NCI-H1105 treated with DMSO at 0.1 percent for 48 hours (cell line): ENCODE data around the gene UBE2M.

ENCODE experiments used
- DNase-seq: peaks from one replicate; lab custom pipeline; 2025; lab: John Stamatoyannopoulos, UW

Gene UBE2M

DNA sequence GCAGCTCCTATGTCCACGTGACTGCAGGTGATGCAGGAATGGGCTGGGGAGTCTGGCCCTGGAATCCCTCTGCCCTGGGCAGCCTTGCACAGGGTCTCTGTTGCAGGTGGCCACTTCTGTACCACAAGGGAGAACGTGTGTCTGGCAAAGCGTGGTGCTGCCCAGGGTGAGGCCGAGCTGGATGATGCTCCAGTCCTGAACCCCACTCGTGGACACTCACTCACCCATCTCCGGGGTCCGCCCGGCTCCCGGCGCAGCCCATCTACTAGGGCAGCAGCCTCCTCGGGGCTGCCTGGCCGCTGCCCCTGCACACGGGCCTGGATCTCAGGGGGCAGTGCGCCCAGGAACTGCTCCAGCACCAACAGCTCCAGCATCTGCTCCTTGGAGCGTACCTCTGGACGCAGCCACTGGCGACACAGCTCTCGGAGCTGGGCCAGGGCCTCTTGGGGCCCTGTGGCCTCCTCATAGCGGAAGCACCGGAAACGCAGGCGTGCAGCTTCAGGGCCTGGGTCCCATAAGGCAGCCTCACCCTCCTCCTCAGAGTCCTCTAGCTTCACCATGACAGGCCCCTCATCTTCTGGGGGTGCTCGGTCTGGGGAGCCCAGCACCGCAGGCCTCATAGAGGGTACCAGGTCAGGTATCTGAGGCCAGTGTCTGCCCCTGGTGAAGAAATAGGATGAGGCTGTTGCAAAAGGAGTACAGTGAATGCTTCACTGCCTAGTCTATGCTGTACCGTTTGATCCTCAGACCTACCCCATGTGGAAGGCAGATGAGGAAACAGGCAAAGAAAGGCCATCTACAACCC, 12.6 kb upstream of the UBE2M start:
- DNase-seq, result no peak

DNA sequence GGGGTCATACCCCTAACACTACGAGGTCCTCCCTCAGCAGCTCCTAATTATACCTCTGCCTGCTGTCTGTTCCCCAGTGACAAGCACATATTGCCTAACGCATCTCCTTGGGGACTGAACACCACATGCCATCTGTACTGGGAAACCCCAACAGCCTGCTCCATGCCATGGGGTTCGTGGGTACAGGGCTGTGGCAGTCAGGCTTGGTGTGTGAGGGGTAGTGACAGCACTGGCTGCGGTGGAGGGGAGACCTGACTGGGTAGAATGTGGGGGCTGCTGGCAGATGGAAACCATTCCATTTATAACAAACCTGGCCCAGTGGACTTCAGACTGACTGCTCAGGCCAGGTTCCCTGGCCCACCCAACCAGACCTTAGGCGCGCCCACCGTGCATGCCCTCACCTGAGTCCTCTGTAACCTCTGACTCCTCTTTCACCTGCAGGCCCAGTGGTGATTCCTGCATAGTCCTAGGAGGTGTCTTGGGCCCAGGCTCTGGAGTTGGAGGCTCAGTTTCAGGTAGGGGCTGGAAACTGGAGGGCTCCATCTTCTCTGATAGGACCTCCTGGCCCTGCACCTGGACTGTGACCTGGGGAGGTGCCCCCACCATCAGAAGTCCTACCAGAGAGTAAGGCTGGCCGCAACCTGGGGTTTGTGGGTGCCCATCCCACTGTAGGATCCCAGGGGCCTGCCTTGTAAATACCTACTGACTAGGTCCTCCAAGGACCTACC, 11.7 kb upstream of the UBE2M start:
- DNase-seq, result no peak

DNA sequence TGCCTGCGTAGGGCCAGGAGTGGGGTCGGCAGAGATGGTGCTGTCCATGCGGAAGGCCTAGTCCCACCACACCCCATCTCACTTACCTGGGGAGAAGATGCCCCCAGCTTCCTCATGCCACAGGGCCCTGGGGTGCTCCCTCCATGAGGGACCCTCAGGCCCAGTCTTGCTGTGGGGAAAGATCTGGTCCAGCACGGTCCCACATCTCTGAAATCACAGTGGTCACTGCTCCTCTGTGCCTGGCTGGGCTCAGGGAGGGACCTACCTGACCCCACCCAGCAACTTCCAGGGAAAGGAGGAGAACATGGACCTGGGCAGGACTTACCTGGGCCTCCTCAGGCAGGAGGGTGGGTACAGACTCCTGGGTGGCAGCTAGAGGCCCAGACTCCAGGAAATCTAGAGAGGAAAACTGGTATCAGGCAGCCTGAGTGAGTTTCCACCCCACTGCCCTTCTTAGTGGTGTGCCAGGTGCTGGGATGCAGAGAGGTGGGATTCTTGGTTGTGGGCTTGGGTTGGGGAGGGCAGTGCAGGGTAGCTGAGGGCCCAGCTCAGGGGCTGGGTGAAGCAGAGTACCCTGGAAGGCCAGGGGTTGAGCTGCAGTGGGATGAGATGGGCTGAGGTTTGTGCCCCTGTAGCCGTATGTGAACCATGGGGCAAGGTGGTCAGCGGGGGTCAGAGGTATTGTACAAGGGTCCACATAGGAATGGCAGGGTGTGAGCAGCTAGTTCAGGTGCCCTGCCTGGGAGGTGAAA, 11.0 kb upstream of the UBE2M start:
- no peak for DNase-seq

DNA sequence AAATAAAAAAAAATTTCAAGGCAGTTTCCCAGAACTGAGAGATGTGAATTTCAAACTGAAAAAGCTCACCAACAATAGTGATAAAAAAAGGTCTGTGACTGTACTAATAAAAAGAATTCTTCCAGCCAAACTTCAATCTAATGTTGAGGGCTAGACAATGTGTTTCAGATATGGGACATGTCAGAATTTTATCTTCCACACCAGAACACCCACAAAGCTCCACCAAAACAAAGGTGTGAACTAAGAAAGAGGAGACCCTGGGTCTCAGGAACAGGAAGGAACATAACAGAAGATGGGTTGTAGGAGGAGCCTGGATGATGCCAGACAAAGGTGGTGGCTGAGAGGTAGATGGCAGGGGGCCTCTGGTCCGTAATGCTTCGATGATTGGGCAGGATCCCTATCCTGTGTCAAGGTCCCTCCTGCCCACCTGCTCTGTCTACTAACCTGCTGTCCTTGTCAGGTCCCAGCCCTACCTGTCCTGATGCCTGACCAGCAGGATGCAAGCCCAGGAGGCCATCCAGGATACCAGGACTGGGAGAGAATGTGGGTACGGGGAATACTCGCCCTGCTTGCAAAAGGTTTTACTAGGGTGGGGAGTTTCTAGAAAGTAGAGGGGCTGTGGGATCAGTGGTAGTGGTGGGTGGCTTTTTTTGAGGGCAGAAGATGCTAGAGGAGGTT, 10.2 kb upstream of the UBE2M start:
- no peak for DNase-seq

DNA sequence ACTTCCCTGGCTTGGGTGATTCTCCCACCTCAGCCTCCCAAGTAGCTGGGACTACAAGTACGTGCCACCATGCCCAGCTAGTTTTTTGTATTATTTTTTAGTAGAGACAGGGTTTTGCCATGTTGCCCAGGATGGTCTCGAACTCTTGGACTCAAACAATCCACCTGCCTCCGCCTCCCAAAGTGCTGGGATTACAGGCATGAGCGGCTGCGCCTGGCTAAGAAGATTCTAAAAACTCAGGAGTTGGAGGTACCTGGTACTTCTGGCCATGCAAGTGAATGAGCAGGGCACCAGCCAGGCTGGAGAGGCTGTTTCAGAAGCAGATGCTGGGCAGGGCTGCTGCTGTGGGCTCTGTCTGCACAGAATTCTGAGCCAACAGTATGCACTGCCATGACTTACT, 8.6 kb upstream of the UBE2M start:
- no peak for DNase-seq

DNA sequence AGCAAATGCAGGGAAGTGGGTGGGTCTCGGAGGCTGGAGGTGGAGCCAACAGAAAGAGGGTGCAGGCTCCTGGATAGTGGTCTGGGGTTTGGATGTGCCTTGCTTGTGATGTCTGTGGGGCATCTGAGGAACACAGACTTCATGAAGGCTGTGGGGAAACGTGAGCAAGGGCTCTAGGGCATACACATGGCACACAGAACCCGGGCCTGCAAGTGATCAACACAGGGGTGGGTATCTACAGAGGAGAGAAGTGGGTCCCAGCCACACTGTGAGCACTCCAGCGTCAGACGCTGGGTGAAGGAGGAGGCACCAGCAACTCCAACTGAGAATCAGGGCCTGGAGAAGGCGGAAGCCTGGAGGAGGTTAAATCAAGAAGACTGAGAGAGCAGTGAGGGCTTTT, 5.4 kb upstream of the UBE2M start:
- no peak for DNase-seq

DNA sequence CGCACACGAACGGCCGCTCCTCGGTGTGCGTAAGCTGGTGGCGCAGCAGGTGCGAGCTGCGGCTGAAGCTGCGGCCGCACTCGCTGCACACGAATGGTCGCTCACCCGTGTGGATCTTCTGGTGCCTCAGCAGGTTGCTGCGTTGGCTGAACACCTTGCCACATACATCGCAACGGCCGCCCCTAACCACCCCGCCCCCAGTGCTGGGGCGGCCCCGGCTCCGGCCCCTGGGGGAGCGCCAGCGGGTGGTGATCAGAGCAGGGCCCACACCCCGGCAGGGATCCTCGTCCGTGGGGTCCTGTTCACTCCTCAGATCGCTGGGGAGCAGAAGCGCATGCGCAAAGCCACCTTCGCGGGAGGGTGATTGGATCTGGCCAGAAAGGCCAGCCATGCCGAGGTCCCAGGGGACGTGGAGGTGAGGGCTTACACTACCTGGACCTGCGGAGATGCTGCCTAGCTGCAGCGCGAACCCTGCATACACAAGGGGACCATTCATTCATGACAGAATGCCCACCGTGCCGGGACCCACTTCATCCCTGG, 4.7 kb upstream of the UBE2M start:
- DNase-seq, result no peak

DNA sequence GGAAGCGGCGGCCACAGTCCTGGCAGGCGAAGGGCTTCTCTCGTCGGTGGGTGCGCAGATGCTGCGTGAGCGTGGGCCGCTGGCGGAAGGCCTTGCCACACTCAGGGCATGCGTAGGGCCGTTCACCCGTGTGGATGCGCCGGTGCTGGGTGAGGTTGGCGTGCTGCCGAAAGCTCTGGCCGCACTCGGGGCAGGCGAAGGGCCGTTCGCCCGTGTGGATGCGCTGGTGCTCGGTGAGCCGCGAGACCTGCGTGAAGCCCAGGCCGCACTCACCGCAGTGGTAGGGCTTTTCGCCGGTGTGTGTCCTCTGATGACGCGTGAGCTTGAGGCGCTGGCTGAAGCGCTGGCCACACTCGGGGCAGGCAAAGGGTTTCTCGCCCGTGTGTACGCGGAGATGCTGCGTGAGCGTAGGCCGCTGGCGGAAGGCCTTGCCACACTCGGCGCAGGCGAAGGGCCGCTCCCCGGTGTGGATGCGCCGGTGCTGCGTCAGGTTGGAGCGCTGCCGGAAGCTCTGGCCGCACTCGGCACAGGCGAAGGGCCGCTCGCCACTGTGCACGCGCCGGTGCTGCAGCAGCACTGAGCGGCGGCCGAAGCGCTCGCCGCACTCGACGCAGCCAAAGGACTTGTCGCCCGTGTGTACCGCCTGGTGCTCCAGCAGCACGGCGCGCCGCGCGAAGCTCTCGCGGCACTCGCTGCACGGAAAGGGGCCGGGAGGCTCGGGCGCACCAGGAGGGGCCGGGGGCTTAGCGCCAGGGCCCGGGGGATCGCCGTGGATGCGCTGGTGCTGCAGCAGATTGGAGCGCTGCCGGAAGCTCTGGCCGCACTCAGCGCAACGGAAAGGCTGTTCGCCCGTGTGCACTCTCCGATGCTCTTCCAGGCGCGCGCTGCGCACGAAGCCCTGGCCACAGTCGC, 4.0 kb upstream of the UBE2M start:
- DNase-seq, result no peak

DNA sequence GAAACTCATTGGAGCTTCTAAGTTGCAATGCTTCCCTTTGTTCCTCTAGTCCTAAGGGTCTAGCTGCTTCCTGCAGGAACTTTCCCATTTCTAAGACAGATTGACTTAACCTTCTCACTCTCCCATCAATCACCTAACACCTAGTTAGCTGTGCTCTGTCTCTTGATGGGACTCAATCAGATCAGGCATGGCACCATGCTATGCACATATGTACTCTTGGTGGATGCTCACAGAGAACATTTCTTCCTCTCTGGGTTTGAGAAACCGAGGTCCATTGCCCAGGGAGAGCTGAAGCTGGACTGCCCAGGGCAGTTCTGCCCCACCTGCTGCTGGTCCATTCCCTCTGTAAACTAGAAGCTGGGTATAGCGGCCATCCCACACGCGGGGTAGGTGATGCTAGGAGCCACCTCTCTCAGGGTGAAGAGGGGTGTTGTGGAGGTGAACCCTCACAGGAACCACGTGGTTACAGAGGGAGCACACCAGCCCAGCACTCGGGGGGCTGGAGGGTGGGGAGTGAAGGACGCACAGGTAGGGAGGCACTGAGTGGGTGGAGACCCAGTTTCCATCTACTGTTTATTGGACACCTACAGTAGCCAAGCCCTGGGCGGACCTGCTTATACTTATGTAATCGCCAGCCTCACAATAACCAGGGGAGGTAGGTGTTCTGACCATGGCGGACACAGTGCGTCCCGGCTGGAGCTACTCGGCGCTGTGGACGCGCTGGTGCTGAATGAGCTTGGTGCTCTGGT, 3.1 kb upstream of the UBE2M start:
- DNase-seq, result no peak

DNA sequence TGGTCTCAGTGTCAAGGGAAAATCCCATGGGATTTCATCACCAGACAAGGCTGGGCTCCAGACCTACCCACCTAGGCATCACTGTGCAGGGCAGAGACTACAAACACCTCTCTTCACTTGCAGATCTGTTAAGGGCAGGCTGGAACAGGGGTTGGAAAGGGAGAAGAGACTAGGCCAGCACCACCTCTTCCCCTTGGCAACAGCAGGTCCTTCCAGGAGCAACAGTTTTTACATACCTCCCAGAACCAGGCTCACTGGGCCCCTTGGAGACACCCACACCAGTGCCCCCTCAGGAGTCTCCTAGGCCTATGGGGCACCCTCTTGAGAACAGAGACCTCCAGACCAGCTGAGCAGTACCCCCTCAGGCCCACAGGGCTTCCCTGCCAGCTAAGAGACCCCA, 2.5 kb upstream of the UBE2M start:
- no peak for DNase-seq

DNA sequence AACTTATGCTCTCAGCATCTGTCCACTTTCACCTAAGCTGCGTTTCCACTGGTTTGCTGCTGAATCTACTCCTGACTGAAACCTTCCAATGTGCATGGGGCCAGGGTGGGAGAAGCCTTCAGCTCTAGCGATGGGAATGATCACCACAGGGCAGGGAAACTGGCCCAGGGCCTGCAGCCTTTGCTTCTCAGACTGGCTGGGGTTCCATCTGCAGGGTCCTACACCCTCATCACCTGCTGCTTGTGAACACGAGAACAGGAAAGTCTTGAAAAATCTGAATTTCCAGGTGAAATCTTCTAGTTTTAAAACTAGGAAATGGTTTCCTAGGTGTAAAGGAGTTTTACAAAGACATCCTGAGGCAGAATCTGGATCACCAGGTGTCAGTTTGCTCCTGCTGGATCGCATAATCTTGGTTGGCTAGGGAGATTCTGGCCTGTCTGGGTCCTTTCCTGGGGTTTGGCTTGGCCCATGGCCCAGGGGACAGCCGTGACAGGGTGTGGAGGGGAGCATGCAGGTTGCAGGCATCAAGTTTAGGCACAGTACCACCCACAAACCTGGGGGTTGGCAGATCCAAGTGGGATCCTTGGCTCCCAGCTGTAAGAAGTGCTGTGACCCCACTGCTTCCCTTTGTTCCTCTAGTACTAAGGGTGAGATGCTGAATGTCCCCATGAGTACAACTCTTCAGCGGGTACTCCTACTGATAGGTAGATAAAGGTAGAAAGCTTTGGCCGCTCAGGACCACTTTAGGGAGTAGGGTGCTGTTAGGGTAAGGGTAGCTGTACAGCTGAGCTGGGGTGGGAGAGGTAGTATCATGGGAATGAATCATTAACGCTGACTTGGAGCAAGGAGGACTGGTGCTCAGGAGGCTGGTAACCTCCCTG, 1.8 kb upstream of the UBE2M start:
- no peak for DNase-seq

DNA sequence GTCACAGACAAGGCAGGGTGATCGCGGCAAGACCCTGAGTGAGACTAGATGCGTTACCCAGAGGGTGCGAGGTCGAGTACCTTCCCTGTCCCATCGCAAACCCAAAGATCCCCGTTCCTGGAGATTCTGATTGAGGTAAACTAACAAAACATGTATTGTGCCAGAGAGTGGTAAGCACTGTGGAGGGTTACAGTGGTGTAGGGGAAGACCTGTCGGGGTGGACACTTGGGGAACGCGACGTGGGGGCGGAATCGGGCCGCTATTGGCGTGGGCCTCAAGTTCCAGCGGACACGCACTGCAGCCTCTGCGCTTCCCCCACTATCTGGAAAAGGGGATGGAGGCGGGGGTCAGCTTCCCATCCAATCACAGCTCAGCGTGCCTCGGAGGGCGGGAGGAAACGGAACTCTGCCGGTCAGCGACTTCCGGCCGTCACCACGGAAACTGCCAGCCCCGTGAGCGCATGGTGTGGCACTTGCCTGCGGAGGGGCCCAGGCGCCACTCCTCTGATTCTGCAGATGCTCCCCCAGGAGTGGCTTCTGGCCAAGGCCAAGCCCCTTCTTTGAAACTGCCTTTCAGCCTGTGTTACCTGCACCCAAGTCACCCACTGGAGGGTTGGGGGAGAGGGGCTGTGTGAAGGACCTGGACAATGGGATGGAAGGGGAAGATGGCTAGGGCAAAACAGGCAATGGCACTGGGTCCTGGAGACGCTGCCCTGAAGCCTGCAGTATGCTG, 1.0 kb upstream of the UBE2M start:
- DNase-seq, result no peak

DNA sequence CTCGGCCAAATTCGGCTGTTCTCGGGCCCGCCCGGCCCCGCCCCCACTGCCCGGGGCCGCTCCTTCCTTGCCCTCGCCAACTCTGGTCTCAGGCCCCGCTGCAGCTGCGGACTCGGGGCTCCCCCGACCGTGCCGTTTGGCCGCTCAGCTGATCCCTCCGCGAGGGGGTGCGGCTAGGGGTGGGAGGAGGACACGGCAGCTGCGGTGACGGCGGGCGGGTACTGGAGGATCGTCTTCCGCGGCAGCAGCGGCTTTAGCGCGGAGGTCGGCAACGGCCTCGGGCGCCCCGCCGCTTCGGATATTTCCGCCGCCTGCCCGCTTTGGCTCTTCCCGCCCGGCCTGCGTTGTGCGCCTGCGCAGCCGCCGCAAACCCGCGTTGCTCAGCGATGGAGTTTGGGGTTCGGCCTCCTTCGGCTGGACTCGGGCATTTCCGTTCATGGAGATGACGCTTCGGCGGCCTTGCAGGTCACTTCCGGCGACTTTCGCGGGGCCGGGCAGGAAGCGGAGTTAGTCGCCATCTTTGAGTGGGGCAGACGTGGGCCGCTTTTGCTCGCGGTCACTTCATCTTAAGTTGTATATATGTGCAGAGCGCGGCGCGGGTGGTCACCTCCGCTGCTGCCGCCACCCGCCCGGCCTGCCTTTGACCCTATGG, 338 bp upstream of the UBE2M start:
- DNase-seq, result no peak

DNA sequence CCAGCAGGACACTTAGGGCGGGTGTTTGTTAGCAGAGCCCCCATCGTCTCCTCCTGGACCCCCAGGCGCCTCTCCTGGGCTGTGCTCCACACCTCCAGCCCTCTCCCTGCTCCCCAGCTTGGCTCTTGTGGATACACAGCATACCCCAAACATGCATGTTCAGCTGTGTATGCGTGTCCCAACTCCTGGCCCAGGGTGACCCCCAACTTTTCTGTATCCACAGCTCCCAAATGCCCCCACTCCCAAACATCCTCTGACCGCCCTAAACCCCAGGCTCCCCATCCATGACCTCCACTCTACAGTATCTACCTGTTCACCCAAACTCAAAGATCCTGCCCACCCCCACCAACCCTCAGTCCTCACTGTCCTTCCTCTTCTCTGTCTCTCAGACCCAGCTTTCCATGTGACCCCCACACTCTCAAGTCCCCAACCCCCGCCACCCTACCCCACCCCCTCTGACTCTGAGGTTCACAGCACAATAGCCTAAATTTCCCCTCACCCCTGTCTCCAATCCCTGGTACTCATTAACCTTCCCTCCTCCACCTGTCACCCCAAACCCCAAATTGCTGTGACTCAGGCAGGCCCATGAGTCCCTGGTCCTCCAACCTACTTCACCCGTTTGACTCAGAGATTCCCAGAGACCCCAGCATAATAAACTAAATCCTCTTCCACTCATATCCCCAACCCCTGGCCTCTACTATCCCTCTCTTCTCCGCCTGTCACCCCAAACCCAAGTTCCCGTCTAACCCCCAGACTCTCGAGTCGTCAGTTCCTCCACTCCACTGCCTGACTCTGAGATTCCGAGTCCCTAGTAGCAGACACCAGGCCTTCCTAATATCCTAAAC, 968 bp downstream of the UBE2M start:
- no peak for DNase-seq

DNA sequence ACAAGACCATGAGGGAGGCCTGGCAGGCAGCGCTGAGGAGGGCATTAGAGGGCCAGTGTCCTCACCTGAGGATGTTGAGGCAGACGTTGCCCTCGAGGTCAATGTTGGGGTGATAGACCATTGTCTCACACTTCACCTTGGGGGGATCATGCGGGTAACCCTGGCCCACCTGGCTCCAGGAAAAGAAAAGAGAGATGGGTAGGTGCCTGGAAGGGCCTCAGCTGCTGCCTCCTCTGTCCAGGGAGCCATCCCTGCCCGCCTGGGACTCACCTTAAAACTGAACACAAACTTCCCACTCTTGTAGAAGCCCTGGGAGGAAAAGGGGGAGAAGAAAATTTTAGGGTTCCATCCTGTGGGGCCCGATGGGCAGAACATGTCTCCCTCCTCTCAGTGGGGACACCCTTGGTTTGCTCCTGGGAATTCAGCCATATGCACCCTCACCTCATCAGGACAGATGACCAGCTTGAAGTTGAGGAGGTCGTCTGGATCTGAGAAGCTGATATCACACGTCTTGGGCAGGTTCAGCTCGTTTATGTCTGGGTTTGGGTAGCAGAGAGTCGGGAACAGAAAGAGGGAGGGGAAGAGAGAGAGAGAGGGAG, 1.7 kb downstream of the UBE2M start:
- no peak for DNase-seq

DNA sequence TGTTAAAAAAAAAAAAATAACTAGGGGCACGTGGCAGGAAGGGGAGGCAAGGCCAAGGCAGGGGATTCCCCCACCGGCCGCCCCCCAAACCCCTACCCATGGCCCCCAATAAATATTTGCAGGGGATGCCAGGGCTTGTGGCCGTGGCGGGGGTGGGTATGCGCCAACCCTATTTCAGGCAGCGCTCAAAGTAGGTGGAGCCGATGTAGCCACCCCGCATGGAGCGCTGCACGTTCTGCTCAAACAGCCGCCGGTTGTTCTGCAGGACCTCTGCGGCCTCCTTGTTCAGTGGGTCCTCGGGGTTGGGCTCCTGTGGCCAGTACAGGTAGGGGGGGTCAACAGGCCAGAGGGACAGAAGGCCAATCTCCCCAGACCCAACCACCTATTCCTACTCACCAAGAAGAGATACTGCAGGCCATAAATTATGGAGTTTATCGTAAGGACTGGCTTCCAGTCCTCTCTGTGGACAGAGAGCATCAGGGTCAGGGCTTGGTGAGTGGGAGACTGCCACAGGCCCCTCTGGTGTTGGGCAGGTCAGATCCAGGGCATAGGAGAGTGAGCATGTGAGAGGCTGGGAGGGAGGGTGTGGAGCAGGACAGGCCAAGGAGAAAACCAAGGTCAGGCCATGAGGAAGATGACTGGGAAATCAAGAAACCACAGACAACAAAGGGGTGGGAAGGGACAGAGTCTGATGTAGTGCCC, 2.3 kb downstream of the UBE2M start:
- DNase-seq, result no peak
